WTC11 (cell line): ENCODE measurements around the gene HAND1.

Source experiments
- ATF2 ChIP-seq: sonication (generic); formaldehyde crosslinking; IDR thresholded peaks from 2 replicates; pipeline ENCODE4 v1.8.1; 2022; ENCODE audit warnings: low read depth, missing genetic modification reagents, borderline replicate concordance
- CBFB ChIP-seq: sonication (generic); formaldehyde crosslinking; IDR thresholded peaks from 2 replicates; pipeline ENCODE4 v1.8.1; 2022; ENCODE audit warnings: mild to moderate bottlenecking, low read depth, missing genetic modification reagents
- CREM ChIP-seq: sonication (generic); formaldehyde crosslinking; IDR thresholded peaks from 2 replicates; pipeline ENCODE4 v1.8.1; 2022; ENCODE audit warnings: mild to moderate bottlenecking, missing genetic modification reagents, moderate library complexity
- CTCF ChIP-seq: fragments of 200-600 bp; IDR thresholded peaks from 2 replicates; pipeline ENCODE4 v1.8.0; 2022; ENCODE audit warnings: antibody characterized with exemption
- ELF4 ChIP-seq: sonication (generic); formaldehyde crosslinking; IDR thresholded peaks from 2 replicates; pipeline ENCODE4 v1.8.1; 2022; ENCODE audit warnings: low read depth, mild to moderate bottlenecking, moderate library complexity, missing genetic modification reagents
- ZNF232 ChIP-seq: sonication (generic); formaldehyde crosslinking; IDR thresholded peaks from 2 replicates; pipeline ENCODE4 v1.8.0; 2022; ENCODE audit warnings: mild to moderate bottlenecking, missing genetic modification reagents
- TF ChIP-seq, protein P1 (sequence below): sonication (generic); formaldehyde crosslinking; IDR thresholded peaks from 2 replicates; pipeline ENCODE4 v1.8.0; 2022; ENCODE audit warnings: mild to moderate bottlenecking, missing genetic modification reagents
- TF ChIP-seq, protein P2 (sequence below): fragments of 250-450 bp; sonication (Bioruptor Pico); conservative IDR thresholded peaks from 2 replicates; pipeline ENCODE4 v1.9.0; 2021; ENCODE audit warnings: mild to moderate bottlenecking

- TF ChIP-seq CTCF: no peak
- TF ChIP-seq CREM: no peak
- TF ChIP-seq, protein P1, sequence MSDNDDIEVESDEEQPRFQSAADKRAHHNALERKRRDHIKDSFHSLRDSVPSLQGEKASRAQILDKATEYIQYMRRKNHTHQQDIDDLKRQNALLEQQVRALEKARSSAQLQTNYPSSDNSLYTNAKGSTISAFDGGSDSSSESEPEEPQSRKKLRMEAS: no peak
- TF ChIP-seq ATF2: no peak
- no peak for TF ChIP-seq ELF4 (CRISPR knock-in tag)
- TF ChIP-seq, protein P2, sequence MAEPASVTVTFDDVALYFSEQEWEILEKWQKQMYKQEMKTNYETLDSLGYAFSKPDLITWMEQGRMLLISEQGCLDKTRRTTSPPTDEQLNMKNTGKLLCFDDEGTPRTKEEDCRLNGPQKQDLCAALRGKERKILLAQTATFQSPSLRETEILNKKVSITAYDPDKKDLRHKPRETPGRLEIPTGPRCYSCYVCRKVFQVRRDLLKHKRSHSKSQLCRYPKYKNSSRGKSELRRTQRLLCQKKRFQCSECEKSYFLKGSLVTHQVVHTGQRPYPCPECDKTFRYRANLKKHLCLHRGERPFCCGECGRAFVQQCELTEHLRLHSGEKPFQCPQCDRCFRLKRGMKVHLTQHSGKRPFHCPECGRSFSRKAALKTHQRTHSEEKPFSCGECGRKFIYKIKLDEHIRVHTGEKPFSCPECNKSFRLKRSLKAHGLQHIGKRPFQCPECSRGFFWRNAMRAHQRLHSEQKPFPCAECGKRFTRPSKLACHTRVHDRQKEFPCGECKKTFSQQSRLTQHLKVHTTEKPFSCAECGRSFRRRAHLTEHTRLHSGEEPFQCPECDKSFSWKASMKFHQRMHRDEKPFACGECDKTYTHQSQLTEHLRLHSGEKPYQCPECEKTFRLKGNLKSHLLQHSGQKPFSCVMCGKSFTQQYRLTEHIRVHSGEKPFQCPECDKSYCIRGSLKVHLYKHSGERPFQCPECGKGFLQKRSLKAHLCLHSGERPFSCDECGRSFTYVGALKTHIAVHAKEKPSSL: no peak
- no peak for TF ChIP-seq CBFB
- TF ChIP-seq ZNF232 (CRISPR knock-in tag): no peak
Measured at GRCh38 chr5:154460172-154460571, 17.9 kb downstream of the HAND1 start.
